Stimulated activated memory B cell treated with anti-CD40 and anti-IgM and Interleukin-4, amounts not matched to agents 10 μg/mL and 1 μg/mL and 100 μg/mL, for 72 hours (primary cell): ENCODE data around the gene CATSPER4.
A peak's percentile ranks its signal among the peaks of the same experiment; 100 is the strongest.
"Not testable (repeated sequence)": the region's sequence is repeated elsewhere in the genome, so short reads cannot be mapped to it uniquely, and the experiment has no call there.

Experiments used
- ATAC-seq: fragments of 150-1000 bp; cut with Tn5 transposase; 2 replicates; pipeline ENCODE4 v1.10.0; 2021
- H3K27ac Mint-ChIP-seq: one replicate; pipeline ENCODE4 v1.8.0; 2022; ENCODE audit warnings: mild to moderate bottlenecking, mixed read lengths
- H3K27me3 Mint-ChIP-seq: one replicate; pipeline ENCODE4 v1.8.0; 2022; ENCODE audit warnings: mixed read lengths
- H3K36me3 Mint-ChIP-seq: one replicate; pipeline ENCODE4 v1.8.0; 2022; ENCODE audit warnings: mixed read lengths
- H3K4me1 Mint-ChIP-seq: one replicate; pipeline ENCODE4 v1.8.0; 2022; ENCODE audit warnings: mixed read lengths
- H3K4me3 Mint-ChIP-seq: one replicate; pipeline ENCODE4 v1.8.0; 2022; ENCODE audit warnings: mild to moderate bottlenecking, moderate library complexity, mixed read lengths
- H3K9me3 Mint-ChIP-seq: one replicate; pipeline ENCODE4 v1.8.0; 2022; ENCODE audit warnings: mixed read lengths

The CATSPER4 gene

DNA sequence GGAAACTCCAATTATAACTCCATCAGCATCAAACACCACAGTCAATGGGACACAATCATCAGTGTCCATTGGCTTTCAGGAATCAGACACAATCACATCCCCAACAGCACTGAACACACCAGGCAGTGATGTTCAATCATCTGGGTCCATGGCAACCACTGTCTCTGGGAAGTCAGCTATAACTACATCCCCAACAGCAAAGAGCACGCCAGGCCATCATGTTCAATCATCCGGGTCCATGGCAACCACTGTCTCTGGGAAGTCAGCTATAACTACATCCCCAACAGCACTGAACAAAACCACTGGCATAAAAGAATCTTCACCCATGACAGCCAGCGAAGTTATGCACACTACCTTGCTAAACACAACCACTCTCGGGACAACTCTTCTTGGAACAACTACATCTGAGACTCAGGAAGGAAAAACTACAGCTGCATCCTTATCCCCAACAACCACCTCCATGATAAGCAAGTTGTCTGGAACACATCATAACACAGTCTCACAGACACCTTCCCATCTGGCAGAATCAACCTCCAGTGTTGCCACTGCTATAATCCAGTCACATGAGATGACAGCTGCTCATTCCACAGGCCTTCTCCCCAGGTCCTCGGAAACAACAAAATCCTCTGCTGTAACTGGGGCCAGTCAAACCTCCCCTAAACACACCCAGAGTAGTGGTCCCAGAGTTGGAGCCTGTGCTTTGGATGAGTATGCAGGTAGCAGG, 19.9 kb downstream of the CATSPER4 start:
- no peak overlapping the region for H3K27ac Mint-ChIP-seq
- no peaks in the 10 kb centered on the region for H3K9me3 Mint-ChIP-seq
- no peak for ATAC-seq
- H3K4me3 Mint-ChIP-seq, result no peak overlapping the region
- H3K4me1 Mint-ChIP-seq, result no peaks in the 10 kb centered on the region
- H3K36me3 Mint-ChIP-seq, result no peaks in the 10 kb centered on the region
- H3K27me3 Mint-ChIP-seq, result no peaks in the 10 kb centered on the region

DNA sequence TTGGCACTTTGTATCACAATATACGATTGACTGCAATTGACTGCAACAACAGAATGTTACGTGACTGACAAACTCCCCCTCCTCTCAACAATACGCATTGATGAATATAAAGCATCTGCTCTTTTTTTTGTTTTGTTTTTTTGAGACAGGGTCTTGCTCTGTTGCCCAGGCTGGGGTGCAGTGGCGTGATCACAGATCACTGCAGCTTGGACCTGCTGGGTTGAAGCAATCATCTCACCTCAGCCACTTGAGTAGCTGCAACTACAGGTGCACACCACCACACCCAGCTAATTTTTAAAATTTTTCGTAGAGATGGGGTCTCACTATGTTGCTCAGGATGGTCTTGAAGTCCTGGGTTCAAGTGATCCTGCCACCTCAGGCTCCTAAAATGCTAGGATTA, 22.3 kb downstream of the CATSPER4 start:
- no peak for ATAC-seq
- no peaks in the 10 kb centered on the region for H3K9me3 Mint-ChIP-seq
- H3K4me3 Mint-ChIP-seq, result no peak overlapping the region
- H3K27me3 Mint-ChIP-seq, result peaks cover 8% of the 10 kb centered on the region
- no peaks in the 10 kb centered on the region for H3K36me3 Mint-ChIP-seq
- no peaks in the 10 kb centered on the region for H3K4me1 Mint-ChIP-seq
- H3K27ac Mint-ChIP-seq, result no peak overlapping the region

DNA sequence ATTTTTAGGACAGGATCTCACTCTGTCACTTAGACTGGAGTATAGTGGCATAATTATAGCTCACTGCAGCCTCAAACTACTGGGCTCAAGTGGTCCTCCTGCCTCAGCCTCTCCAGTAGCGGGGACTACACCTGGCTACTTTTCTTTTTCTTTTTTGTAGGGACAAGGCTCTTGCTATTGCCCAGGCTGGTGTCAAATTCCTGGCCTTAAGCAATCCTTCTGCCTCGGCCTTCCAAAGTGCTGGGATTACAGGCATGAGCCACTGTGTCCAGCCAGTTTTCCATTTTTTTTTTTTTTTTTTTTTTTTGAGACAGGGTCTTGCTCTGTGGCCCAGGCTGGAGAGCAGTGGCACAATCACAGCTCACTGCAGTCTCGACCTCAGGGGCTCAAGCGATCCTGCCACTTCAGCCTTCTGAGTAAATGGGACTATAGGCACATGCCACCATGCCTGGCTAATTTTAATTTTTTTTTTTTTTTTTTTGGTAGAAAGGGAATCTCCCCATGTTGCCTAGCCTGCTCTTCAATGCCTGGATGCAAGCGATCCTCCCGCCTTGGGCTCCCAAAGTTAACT, 23.0 kb downstream of the CATSPER4 start:
- Mint-ChIP-seq H3K27ac (no peak overlapping the region), H3K9me3 (no peaks in the 10 kb centered on the region), H3K4me1 (no peaks in the 10 kb centered on the region), H3K36me3 (no peaks in the 10 kb centered on the region), H3K27me3 (peaks cover 8% of the 10 kb centered on the region), H3K4me3 (no peak overlapping the region)
- ATAC-seq, result no peak

DNA sequence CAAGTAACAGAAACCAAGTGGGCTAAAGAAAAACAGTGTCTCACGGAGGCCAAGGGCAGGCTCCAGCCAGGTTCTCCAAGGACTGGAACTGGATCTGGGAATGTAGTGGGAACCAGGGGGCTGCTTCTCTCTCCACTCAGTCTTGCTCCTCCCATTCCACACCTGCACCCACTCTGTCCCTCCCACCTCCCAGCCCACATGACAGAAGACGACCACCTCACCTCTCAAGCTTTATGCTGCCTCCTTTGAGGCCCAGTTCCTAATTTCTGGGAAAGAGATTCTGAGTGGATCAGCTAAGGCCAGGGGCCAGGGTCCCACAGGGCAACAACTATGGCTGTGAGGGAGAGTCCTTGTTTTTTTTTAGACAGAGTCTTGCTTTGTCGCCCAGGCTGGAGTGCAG, 24.8 kb downstream of the CATSPER4 start:
- Mint-ChIP-seq H3K27me3 (peaks cover 17% of the 10 kb centered on the region), H3K36me3 (no peaks in the 10 kb centered on the region), H3K9me3 (no peaks in the 10 kb centered on the region), H3K4me1 (no peaks in the 10 kb centered on the region), H3K4me3 (no peak overlapping the region), H3K27ac (no peak overlapping the region)
- ATAC-seq, result no peak

DNA sequence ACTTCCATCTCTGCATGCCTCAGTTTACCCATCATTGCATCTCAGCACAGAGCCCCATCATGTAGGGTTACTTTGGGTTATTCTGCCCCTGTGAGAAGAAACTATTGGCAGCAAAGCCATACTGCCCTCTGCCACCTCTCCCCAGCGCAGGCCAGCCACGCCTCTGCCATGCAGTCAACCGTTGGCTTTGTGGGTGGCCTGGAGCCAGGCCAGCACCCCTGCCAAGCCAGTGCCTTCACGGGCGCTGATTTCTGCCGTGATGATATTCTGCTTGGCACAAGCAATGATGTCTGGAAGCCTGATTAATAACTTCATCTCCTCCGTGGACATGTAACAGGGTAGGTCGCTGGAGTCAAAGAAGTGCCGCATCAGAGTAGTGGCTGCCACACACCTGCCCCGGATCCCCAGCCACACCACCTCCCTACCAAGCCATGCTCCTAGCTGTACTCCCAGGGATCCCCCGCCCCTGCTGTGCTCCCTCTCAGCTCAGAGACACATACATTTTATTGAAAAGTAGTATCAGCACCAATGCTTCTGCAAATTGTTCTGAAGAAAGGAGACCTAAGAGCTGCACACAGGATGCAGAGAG, 28.6 kb downstream of the CATSPER4 start:
- H3K4me3 Mint-ChIP-seq, result no peak overlapping the region
- peaks cover 35% of the 10 kb centered on the region for H3K27me3 Mint-ChIP-seq
- ATAC-seq, result no peak
- no peak overlapping the region for H3K27ac Mint-ChIP-seq
- H3K36me3 Mint-ChIP-seq, result no peaks in the 10 kb centered on the region
- no peaks in the 10 kb centered on the region for H3K4me1 Mint-ChIP-seq
- H3K9me3 Mint-ChIP-seq, result no peaks in the 10 kb centered on the region

DNA sequence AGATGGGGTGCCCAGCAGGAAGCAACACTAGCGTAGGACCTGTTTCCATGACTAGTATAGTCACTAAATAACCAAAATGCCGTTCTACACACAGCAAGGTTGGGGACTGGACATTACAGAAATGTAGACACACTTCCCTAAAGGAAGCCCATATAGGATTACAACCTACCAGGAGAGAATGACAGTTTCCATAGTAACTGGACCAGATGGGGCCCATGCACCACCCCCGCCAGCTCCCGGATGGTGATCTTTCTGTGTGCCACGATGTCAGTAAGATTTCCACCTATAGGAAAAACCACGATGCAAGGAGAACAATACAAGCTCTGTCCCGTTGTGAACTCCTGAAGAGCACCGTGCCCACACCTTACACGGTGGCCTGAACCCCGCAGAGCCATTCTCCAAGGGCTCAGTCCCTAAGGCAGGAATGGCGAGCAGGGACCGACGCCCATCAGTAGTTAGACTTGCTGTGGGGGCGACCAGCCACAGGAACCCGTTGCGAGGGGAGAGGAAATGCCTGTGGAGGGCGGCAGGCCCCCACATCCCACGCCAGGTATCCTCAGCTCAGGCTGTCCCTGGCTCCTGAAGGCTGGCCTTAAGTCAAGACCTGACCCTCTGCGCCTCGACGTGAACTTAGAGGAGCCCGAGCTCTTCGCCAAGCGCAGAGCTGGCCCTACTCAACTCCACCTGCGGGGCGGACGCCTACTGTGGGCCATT, 30.0 kb downstream of the CATSPER4 start:
- no peak for ATAC-seq
- H3K9me3 Mint-ChIP-seq, result no peaks in the 10 kb centered on the region

DNA sequence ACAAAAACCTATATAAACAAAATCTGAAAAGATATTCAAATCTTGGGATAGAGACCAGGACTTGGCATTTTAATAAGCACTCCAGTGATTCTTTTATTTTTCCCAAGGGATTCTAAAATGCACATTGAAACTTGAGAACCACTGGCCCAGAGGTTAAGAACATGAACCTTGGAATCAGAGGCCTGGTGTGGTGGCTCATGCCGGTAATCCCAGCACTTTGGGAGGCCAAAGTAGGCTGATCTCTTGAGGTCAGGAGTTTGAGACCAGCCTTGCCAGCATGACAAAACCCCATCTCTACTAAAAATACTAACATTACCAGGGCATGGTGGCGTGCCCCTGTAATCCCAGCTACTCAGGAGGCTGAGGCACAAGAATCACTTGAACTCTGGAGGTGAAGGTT, 30.7 kb downstream of the CATSPER4 start:
- Mint-ChIP-seq H3K36me3 (no peaks in the 10 kb centered on the region), H3K4me3 (no peak overlapping the region), H3K9me3 (no peaks in the 10 kb centered on the region), H3K4me1 (peaks cover 7% of the 10 kb centered on the region), H3K27me3 (peaks cover 49% of the 10 kb centered on the region), H3K27ac (no peak overlapping the region)
- no peak for ATAC-seq

More for the DNA sequence above, 30.0 kb downstream of the CATSPER4 start:
- peaks cover under 1% of the 10 kb centered on the region for H3K4me1 Mint-ChIP-seq
- no peaks in the 10 kb centered on the region for H3K36me3 Mint-ChIP-seq
- H3K27me3 Mint-ChIP-seq, result peaks cover 42% of the 10 kb centered on the region
- H3K27ac Mint-ChIP-seq, result no peak overlapping the region
- no peak overlapping the region for H3K4me3 Mint-ChIP-seq

DNA sequence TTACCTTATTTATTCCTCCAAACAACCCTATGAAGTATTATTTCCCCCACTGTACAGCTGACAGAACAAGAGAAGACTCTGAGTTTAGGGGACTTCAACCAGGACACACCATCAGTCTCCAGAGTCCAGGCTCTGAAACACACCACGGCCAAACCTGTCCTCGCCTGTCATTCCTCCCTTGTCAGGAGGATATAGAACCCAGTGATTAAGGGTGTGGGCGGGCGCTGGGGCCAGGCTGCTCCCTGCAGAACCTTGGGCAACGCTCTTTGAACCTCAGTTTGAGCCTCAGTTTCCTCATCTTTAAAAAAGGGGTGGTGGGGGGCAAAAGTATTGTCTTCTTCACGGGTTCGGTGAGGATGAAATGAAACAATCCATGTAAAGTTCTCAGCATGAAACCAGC, 34.2 kb downstream of the CATSPER4 start:
- ATAC-seq, result no peak
- Mint-ChIP-seq H3K27me3 (peaks cover 45% of the 10 kb centered on the region), H3K36me3 (no peaks in the 10 kb centered on the region), H3K4me1 (peaks cover 8% of the 10 kb centered on the region), H3K27ac (no peak overlapping the region), H3K4me3 (peak overlapping the region; percentile 69), H3K9me3 (no peaks in the 10 kb centered on the region)

DNA sequence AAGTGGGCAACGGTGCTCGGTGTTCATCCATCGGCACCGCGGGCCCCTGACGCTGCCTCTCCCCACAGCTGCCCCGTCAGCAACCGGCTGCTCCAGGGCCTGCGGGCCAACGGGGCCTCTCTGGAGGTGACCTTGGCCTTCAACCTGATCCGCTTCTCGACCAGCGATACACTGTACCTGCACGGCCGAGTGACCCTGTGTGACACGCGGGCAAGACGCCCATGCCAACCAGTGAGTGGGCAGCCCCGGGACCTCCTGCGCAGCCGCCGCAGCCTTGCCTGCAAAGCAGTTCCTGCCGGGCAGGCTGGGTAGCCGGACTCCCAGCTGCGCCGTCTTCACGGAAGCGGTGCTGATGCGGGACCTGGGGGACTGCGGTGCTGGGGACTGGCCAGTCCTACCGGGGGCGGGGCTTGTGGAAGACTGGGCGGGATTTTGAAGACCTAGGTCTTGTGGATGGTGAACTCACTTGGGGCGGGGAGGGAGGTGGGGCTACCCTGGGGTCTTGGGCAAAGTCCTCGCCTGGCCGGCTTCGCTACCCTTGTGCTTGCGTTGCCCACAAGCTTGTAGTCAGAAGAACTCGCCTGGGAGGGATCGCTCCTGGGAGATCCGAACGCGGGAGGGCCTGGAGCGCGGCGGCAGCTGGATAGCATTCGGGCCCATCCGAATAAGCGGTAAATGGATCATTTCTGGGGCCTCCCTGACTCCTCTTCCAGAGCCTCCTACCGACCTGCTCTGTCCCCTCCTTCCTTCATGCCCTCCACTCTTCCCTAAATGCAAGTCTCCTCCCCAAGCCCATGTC, 34.8 kb downstream of the CATSPER4 start:
- Mint-ChIP-seq H3K4me3 (peak overlapping the region; percentile 69), H3K4me1 (peaks cover 8% of the 10 kb centered on the region), H3K27me3 (peaks cover 39% of the 10 kb centered on the region), H3K27ac (no peak overlapping the region), H3K9me3 (no peaks in the 10 kb centered on the region), H3K36me3 (no peaks in the 10 kb centered on the region)
- ATAC-seq, result peak; percentile 71

DNA sequence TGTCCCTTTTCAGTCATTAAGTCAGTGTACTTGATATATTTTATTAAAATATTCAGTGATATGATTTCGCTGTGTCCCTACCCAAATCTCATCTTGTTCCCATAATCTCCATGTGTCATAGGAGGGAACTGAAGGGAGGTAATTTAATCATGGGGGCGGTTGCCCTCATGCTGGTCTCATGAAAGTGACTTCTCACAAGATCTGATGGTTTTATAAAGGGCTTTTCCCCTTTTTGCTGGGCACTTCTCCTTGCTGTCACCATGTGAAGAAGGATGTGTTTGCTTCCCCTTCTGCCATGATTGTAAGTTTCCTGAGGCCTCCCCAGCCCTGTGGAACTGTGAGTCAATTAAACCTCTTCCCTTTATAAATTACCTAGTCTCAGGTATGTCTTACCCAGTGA, 40.3 kb downstream of the CATSPER4 start:
- H3K4me3 Mint-ChIP-seq, H3K36me3 Mint-ChIP-seq, H3K27ac Mint-ChIP-seq, ATAC-seq, H3K9me3 Mint-ChIP-seq: not testable (repeated sequence)
- peaks cover 10% of the 10 kb centered on the region for H3K27me3 Mint-ChIP-seq
- peaks cover 25% of the 10 kb centered on the region for H3K4me1 Mint-ChIP-seq

DNA sequence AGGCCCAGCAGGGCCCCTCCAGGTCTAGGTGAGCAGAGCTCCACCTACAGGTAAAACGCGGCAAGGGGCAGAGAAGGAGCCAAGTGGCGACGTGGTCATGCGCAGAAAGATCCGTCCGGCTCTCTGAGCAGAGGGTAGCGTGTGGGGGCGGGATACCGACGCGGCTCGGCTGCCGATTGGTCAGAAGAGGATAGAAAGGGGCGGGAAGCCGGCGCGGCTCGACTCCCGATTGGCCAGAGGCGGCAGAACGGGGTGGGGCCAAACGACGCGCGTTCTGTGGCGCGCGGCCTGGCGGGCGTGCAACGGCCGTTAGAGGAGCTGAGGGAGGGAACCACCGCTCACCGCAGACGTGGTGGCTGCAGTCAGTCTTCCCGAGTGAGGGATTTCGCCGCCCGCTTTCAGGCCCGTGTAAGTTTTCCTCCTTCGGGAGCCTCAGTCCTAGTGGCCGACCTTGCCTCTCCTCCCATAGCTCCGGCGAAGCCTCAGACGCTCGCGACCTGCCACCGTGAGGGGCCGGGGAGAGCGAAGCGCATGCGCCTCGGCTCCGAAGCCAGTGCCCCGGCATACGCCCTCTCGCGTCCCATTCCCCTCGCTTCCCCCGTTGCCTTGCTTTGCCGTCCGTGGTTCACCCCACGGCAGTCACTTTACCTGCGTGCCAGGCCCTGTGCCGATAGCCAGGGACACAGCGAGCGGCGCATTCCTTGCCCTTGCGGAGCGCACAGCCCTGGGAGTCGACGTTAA, 43.7 kb downstream of the CATSPER4 start, which contains the start of gene CEP85:
Gene CEP85 (plus strand): TSS at position 298 of the 741 bp plus-strand sequence. CDS start 5,584 bp downstream, outside the sequence.
- Mint-ChIP-seq H3K36me3 (no peaks in the 10 kb centered on the region), H3K27ac (peak within 1 kb of the TSS; percentile 87), H3K27me3 (no peaks in the 10 kb centered on the region), H3K9me3 (no peaks in the 10 kb centered on the region), H3K4me1 (peaks cover 42% of the 10 kb centered on the region), H3K4me3 (peak within 1 kb of the TSS; percentile 99)
- peak; percentile 99 for ATAC-seq

DNA sequence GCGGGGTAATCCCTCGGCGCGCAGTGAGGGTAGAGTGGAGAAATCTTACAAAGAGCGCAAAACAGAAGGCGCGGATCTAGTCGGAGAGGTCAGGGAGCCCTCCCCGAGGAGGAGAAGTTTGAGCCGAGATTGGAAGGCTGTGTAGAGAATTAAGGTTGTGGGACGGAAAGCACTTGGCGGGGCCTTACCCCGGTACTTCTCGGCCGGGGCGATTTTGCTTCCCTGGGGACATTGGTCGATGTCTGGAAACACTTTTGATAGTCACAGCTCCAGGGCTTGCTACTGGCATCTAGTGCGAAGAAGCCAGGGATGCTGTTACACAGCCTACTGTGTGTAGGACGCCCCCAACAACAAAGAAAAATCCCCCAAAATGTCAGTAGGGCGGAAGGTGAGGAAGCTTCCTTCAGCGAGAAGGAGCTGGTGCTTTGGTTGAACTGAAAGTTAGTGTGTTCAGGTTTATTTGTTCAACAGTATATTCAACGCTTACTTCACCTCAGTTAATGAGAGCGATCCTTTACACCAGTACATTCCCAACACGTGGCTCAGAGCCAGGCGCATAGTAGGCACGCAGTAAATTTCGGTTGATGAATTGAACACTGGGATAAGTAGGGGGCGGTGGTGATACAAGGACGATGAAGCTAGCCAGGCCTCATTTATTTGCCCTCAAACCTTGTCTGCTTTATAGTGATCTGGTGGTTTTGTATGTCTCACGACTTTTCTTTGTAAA, 44.4 kb downstream of the CATSPER4 start:
- H3K36me3 Mint-ChIP-seq, result no peaks in the 10 kb centered on the region
- no peak for ATAC-seq
- no peaks in the 10 kb centered on the region for H3K27me3 Mint-ChIP-seq
- peak overlapping the region; percentile 87 for H3K27ac Mint-ChIP-seq
- peak overlapping the region; percentile 99 for H3K4me3 Mint-ChIP-seq
- H3K4me1 Mint-ChIP-seq, result peaks cover 42% of the 10 kb centered on the region
- H3K9me3 Mint-ChIP-seq, result no peaks in the 10 kb centered on the region

DNA sequence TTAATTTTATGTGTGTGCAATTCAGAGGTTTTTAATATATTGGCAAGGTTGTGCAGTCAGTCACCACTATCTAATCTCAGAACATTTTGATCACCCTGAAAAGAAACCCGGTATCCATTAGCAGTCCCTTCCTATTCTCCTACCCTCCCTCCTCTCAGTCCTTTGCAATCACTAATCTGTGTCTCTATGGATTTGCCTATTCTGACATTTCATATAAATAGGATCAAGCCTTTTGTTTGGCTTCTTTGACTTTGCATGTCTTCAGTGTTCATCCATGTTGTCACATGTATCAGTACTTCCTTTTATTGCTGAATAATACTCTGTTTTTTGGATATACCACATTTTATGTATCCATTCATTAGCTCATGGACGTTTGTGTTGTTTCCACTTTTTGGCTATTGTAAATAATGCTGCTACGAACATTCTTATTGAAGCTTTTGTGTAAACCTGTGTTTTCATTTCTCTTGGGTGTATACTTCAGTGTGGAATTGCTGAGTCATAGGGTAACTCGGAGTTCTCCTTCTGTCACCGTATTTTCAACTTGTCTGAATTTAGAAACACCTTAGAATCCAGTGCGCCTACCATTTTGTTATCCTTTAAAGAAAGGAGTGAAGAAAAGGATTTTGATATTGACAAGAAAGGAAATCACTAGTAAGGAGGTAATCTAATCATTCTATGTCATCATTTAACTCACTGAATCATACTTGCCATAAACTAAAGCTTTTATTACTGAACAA, 47.0 kb downstream of the CATSPER4 start:
- Mint-ChIP-seq H3K27ac (peak overlapping the region; percentile 50), H3K27me3 (no peaks in the 10 kb centered on the region), H3K4me3 (no peak overlapping the region), H3K4me1 (peaks cover 42% of the 10 kb centered on the region), H3K36me3 (peaks cover 3% of the 10 kb centered on the region), H3K9me3 (no peaks in the 10 kb centered on the region)
- no peak for ATAC-seq
